Amniotic stem cell (primary cell): ENCODE results near the gene AHDC1.
"Not testable (repeated sequence)": the region's sequence is repeated elsewhere in the genome, so short reads cannot be mapped to it uniquely, and the experiment has no call there.

Experiments
- DNase-seq: peaks from one replicate; lab custom pipeline; 2025; lab: John Stamatoyannopoulos, UW

The AHDC1 gene

GRCh38 chr1:27603681-27604578 lies at the start of gene AHDC1:
Gene AHDC1, minus strand, starts transcription at chr1:27604144. Its CDS starts 52,029 bp downstream, at chr1:27552115.
- DNase-seq, result peak; percentile 71

GRCh38 chr1:27652111-27652864 lies 48.3 kb upstream of the AHDC1 start:
- no peak for DNase-seq

- DNase-seq, result no peak
Observed at GRCh38 chr1:27650539-27651175, 46.7 kb upstream of the AHDC1 start.

GRCh38 chr1:27650171-27650538 lies 46.2 kb upstream of the AHDC1 start:
- DNase-seq, result no peak

- no peak for DNase-seq
Observed at GRCh38 chr1:27649306-27649635, 45.3 kb upstream of the AHDC1 start.

- DNase-seq, result no peak
Observed at GRCh38 chr1:27648602-27649305, 44.8 kb upstream of the AHDC1 start.

- no peak for DNase-seq
Observed at GRCh38 chr1:27647328-27647727, 43.4 kb upstream of the AHDC1 start.

GRCh38 chr1:27646676-27647075 lies 42.7 kb upstream of the AHDC1 start:
- no peak for DNase-seq

GRCh38 chr1:27645071-27645415 lies 41.1 kb upstream of the AHDC1 start:
- DNase-seq, result no peak

- DNase-seq, result no peak
Observed at GRCh38 chr1:27644369-27645070, 40.6 kb upstream of the AHDC1 start.

GRCh38 chr1:27643600-27644368 lies 39.8 kb upstream of the AHDC1 start:
- DNase-seq, result no peak

GRCh38 chr1:27640514-27640913 lies 36.6 kb upstream of the AHDC1 start:
- not testable (repeated sequence) for DNase-seq

GRCh38 chr1:27638805-27639204 lies 34.9 kb upstream of the AHDC1 start:
- DNase-seq, result no peak

- DNase-seq, result no peak
Observed at GRCh38 chr1:27638047-27638734, 34.2 kb upstream of the AHDC1 start.

- no peak for DNase-seq
Observed at GRCh38 chr1:27635396-27636142, 31.6 kb upstream of the AHDC1 start.

GRCh38 chr1:27634985-27635367 lies 31.0 kb upstream of the AHDC1 start, which contains the start of gene FGR:
Gene FGR, minus strand, starts transcription at chr1:27635185. Its CDS starts 11,269 bp downstream, at chr1:27623916.
- no peak for DNase-seq

- no peak for DNase-seq
Observed at GRCh38 chr1:27634177-27634984, 30.4 kb upstream of the AHDC1 start.

GRCh38 chr1:27633640-27634176 lies 29.8 kb upstream of the AHDC1 start:
- DNase-seq, result no peak
